GM19035 (cell line): Measurements from ENCODE around the gene APP.

ENCODE experiments used
- ATAC-seq: cut with Tn5 transposase; IDR thresholded peaks from one replicate; pipeline ENCODE4 v1.9.1; 2021; ENCODE audit not compliant: unreplicated experiment

Gene APP

DNA sequence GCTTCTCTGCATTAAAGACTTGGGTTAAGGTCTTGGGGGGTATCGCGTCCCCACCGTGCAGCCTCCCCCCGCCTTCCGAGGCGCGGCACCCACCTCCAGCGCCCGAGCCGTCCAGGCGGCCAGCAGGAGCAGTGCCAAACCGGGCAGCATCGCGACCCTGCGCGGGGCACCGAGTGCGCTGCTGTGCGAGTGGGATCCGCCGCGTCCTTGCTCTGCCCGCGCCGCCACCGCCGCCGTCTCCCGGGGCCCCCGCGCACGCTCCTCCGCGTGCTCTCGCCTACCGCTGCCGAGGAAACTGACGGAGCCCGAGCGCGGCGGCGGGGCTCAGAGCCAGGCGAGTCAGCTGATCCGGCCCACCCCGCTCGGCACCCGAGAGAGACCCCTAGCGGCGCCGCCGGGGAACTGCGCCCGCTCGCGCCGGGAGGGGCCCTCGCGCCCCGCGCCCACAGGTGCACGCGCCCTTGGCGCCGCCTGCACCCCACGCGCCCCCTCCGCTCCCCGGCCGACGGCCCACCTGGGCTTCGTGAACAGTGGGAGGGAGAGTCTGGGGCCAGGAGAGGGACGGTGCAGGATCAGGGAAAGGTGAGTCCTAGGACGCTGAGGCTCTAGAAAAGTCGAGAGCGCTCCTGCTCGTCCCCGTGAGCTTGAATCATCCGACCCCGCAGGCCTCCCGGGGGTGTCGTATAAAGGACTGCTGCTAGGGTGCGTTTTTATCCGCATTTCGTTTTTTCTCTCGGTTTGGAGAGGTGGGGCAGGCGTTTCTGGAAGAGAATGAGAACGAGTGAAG is at the start of gene APP:
APP (minus strand) TSS at position 300 of the 787 bp plus-strand sequence; CDS start at position 150, 150 bp downstream.
- peak; percentile 83 for ATAC-seq

DNA sequence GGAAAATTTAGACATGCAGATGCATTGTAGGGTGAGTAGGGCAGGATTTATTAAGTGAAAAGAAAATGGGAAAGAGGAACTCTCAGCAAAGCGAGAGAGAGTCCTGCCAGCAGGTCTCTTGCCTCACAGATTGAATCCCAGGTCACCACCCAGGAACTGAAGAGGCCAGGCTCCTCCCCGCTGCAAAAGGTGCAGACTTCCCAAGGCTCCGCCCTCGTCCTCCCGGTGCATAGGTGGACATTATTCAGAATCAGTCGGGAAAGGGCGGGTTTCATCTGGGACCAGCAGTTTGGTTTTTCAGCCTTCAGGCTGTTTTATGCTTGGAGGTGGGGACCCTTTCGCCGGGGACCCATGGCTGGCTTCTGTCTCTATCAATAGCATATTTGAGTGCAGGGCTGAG is 41.6 kb upstream of the APP start:
- ATAC-seq, result no peak

DNA sequence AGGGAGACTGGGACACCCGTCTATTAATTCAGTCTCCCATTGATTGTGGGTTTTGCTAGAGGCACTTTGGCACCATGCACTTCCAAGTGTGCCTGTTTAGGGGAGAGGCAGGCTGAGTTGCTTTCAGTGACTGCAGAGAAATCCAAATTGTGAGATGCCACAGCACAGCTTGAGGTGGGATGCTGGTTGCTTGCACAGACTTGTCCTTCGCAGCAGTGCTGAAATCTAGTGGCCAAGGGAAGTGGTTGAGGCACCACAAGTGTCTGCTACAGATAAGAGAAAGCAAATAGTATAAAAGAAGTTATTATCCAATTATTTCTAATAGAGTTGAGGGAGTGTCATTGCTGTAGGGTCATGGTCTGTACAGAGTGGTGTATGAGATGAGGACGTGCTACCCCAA is 40.0 kb upstream of the APP start:
- no peak for ATAC-seq

DNA sequence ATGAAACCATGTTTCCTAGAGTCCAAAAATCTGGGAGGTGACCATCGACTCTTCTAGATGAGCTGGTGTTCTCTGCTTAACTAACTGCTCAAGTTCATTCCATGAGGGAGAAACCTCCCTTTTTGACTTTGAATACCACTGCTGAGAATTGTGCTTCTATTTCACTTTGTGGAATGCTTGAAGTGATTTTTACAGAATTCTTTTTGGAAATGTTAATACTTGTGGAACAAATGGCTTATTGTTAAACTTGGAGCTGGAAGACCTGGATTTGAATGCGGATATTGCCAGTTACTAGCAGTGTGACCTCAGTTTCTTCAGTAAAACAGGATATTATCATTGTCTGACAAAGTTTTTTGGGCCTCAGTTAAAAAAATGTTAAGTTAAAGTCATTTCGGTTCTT is 36.5 kb upstream of the APP start:
- ATAC-seq, result no peak

DNA sequence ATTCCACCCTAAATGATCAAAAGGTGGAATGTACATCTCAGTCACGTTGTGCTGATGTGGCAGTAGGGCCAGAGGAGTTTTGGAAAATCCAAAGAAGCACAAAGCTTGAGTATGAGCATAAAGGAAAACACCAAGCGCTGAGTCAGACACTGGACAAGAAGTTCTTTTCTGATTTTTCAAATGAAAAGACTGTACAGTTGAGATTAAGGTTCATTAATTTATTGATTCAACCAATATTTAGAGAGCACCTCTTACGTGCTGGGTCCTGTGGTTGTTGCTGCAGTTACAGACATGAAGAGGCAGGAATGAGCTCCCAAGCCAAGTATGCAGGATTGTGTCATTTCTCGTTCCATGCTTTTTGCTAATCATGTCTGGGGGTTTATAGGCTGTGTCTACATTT is 28.9 kb upstream of the APP start:
- ATAC-seq, result no peak

DNA sequence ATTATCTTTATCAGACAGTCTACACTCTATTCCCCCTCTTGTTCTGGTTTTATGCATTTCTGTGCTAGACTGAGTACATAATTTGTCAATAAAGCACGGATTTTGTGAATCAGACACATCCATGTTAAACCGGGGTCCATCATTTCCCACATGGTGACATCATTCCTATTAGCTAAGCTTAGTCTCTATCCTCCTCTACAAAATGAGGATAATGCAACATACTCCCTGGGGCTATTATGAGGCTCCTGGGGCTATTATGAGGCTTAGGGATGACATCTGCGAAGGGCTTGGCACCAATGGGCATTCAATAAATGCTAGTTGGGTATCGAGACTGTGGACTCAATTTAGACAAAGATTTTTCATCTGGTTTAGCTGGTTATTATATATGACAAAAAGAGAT is 25.1 kb upstream of the APP start:
- ATAC-seq, result no peak

DNA sequence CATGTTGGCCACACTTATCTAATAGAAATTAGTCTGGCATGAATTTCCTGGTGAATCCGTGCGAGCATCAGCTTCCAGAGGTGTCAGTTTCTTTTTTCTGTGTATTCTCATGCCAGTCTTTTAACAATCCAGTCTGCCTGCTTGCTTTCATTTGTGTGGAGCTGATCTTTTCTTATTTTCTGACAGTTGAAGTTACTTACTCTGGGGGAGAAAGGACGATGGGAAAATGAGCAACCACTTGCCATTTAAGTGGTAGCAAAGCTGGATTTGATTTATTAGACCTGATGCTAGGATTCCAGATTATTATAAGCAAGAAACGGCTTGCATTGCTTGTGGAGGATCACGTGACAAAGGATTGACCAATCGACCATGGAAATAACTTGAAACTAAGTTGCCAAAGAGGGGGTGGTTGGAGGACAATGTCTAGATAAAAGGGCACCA is 24.3 kb upstream of the APP start:
- no peak for ATAC-seq

DNA sequence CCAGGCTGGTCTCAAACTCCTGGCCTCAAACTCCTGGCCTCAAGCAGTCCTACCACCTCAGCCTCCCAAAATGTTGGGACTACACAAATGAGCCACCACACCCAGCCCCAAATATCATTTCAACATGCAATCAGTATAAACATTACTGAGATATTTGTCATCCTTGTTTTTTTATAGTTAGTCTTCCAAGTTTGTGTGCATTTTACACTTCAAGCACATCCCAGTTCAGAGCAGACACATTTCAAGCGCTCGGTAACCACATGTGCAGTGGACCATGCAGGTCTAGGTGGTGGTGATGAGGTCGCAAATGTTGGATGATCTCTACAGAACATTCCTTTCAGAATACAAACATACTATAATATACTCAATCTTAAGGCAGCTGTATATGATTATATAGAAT is 23.8 kb upstream of the APP start:
- no peak for ATAC-seq

DNA sequence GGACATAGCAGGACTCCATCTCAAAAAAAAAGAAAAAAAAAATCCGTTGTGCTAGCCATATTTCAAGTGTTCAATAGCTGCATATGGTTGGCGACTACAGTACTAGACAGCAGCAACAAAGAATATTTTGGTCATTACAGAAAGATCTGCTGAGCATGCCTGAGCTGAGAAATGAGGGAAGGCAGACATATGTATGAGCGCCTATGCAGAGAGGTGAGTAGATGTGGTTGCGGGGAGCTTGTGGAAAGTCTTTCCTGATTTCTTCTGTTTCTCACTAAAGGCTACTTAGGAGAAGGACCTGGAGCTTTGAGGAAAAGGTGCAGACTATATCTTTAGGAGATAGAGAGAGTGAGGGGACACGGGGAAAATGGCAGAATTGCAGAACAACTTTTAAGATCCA is 21.0 kb upstream of the APP start:
- ATAC-seq, result no peak

DNA sequence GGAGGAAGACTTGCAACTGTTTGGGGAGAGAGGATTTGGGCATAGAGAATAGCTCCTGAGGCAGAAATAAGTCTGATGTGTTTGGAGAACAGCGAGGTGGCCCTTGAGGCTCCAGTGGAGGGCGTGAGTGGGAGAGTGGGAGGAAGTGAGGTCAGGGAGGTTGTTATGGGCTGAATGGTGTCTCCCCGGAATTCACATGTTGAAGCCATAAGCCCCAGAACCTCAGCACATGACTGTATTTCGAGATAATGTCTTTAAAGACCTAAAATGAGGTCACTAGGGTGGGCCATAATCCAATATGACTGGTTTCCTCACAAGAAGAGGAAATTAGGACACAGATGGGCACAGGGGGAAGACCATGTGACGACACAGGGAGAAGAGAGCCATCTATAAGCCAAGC is 17.9 kb upstream of the APP start:
- ATAC-seq, result no peak

DNA sequence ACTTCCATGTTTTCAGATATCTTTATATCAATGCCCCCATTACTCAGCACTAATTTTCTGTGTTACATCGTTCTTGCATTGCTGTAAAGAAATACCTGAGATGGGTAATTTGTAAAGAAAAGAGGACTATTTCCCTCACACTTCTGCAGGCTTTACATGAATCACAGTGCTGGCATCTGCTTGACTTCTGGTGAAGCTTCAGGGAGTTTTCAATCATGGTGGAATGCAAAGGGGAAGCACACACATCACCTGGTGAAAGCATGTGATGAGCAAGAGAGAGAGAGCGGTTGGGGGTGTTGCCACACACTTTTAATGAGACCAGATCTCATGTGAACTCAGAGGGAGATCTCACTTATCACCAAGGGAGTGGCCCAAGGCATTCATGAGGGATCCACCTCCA is 14.9 kb upstream of the APP start:
- ATAC-seq, result no peak

DNA sequence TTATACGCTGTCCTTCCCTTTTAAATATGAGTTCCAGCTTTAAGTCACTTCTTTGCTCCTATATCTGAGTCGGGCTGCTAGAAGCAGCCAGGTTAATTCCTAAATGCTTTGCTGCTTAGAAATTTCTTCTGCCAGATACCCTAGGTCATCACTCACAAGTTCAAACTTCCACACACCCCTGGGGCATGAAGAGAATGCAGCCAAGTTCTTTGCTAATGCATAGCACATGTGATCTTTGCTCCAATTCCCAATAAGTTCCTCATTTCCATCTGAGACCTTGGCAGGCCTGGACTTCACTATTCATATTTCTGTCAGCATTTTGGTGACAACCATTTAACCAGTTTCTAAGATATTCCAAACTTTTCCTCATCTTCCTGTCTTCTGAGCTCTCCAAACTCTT is 14.5 kb upstream of the APP start:
- ATAC-seq, result no peak

DNA sequence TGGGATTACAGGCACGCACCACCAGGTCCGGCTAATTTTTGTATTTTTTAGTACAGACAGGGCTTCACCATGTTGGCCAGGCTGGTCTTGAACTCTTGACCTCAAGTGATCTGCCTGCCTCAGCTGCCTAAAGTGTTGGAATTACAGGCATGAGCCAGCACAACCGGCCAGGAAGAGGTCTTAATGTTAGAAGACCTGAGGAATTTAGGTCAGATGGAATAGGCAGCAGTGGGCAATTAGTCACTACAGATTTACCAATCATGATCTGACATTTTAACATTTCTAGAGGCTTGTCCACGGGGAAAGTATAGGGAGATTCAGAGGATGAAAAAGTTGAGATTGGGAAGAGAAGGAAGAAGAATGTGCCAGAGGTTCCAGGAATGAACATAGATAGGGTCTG is 8.9 kb upstream of the APP start:
- ATAC-seq, result no peak

DNA sequence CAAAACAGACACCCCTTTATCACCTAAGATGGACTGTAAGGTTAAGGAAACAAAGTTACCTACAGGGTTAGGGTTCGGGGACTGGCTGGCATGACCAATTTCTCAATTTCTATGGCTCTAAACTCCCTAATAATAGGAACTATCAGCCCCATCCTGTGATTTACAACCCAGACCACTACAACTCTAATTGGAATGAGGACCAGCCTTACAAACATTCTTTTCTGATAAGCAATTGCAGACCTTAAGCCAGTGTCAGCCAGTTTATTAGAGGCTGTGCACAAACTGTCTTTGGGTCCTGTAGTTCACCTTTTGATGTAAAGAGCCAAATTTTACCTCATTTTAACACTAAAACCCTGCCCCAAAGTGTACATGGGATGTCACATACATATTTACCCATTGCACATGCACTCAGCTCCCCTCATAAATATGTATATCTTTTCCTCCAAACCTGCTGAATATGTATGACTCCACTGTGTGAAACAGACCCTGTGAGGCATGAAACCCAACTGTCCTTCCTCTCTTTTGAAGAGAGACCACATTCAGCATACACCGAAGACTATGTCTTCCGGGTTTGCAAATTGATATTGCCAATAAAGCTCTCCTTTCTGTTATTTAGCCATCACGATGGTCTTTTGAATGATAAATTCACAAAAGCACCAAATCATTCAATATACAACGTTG is 7.3 kb upstream of the APP start:
- ATAC-seq, result no peak

DNA sequence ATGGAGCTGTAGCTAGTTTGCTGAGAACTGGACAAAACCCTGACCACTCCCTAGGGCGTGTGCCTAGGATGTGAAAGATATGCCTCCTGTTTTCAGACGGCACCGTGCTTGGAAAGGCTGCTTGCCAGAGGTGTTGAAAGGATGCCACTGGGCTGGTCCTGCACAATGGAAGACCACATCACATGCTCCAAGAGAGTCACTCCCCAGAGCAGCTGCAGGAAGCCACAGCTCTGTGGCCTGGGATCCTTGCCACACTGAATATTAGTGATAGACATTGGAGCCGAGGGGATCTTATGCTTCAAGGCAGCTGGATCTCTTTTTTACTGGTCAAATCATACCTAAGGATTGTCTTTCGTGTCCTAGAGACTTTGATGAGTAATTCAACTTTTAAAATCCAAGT is 6.6 kb upstream of the APP start:
- no peak for ATAC-seq

DNA sequence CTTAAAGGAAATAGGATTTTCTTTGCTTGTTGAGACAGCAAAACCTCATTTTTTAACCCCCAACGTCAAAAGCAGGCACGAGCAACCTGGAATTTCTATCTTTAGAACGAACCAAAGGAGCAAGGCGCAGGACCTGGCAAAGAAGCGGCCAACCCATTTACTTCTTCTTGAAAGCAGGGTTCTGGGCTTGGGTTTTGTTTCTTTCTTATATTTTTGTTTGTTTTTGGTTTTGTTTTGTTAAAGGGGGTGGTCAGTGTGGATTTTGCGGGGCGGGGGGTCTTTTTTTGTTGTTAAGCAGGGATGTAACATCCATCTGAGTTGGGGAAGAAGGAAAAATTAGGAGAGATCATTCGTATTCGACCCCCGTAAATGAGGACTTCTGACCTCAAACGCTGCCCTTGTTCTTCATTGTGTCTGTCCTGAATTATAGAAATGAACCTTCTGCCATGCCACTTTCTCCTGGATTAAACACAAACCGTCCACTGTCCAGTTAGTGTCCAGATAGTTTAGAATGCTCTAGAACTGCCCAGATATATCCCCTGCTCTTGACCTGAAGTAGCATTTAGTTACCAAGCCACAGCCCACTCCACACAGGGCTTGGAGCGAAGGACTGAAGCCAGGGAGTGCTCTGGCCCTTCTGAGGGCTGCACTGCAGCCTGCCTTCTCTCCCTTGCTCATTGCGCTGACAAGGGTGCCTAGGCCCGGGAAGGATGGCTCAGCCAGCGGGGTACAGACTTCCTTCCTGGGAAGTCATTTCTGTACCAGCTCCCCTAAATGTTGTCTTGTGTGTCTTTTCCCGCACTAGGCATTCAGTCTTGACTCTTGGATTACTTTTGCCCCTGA is 909 bp upstream of the APP start:
- ATAC-seq, result no peak

DNA sequence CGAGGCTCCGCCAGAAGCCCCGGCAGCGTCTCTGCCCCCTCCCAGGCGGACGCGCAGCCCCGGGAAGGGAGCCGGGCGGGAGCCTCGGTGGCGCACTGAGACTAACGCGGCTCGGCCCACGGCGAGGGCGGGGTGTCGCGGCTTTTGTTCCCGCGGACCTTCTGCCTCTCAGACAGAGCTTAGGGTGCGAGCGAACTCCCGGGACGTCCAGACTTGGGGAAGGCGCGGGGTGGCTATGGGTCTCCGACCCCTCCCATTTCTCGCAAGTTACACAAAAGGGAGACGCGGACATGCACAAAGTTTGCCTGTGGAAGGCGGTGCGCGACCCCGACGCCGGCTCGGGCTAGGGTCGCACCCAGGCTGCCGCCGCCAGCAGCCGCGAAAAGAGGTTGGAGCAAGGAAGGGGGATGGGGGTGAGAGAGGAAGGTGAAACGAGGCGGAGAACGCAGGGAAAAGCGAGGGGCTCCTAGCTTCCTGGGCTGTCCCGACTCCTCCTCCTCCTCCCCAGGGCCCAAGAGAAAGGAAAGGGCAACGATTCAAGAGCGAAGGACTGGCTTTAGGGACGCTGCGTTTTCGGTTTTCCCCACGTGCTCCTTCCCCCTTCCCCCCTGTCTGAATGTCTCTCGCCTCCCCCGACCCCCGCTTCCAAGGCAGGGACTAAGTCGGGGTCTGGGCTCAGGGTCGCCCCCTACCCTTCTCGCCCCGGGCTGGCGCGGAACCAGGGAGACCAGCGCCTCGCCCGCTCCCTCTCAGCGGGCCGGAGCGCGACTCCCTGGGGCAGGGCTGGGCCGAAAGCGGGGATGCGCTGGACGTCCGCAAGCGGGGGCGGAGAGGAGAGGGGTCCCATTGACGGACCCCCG is 729 bp downstream of the APP start:
- ATAC-seq, result peak; percentile 35

DNA sequence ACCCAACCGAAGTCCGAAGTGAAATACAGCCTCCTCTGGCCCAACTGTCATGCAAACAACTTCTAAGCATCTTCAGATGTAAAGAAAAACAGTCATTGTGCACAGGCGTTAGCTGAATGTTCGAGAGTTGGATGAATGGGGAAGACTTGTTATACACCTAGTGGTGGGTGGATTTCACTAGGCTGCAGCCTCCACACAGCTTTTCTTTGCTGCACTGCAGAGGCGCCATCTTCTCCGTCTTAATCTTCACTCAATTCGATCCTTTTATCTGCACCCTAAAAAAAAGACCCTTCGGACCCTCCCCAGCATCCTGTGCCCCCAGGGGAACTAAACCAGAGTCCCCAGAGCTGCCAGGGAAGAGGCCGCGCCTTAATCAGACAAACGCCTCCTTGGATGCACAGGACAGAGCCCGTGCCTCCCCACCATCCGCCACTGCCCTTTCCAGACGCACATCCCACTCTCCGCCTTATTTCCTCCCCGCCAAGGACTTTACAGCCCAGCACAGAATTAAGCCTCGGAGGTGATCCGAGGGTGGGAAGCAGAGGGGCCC is 1.4 kb downstream of the APP start:
- peak; percentile 50 for ATAC-seq

DNA sequence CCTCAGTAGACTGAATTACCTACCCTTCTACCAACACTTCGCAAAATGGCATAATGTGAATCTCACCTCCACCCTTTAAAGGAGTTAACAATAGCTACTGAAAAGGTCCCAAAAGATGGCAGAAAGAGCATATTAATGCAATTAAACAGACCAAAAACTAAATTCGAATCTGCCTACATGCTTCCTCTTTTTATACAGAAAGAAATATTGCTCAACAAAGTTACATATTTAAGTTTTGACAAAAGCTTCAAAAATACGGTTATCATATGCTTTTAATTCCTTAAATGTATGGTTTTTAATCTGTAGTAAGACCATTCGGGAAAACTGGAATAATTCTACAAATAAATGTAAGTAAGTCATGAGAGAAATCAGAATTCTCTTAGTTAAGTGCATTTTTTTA is 2.2 kb downstream of the APP start:
- ATAC-seq, result no peak

DNA sequence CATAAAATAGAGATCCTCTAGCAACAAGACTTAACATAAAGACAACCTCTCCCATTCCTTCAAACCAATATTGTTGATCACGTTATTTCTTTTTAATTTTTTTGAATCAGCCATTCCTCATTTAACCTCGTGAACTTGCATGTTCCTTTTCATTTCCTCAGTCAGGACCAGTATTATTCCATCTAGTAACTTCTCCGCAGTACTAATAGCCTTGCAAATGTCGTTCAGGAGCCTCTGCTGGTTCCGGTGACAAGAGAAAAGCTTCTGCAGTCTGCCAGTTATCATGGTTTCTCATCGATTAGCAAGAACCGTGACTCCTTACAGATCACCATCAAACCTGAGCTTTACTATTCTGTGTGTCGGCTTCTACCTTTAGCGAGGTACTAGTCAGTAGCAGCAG is 3.0 kb downstream of the APP start:
- no peak for ATAC-seq

DNA sequence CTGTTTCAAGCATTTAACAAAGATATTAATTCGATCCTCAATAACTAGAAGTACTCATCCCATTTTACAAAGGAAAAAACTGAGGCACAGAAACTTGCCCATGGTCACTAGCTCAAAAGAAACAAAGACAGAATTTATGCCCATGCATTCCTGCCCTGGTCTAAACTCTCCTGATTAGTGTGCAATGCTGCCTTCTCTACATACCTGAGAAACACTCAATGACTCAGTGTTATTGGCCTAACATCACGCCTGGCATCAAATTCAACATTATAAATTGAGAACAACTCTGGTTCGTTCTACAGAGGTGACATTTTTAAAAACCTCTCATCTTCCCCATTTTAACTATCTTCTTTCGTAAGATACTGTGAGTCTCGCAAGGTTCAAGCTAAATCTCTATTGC is 5.2 kb downstream of the APP start:
- no peak for ATAC-seq
